ENCODE measurements around the gene IL5. TPM values are rescaled to one million over a fixed set of nuclear protein-coding genes. Genes with fewer than 3 reads are reported as not detected.
A peak's percentile ranks its signal among the peaks of the same experiment; 100 is the strongest.
"Not testable (repeated sequence)": the region's sequence is repeated elsewhere in the genome, so short reads cannot be mapped to it uniquely, and the experiment has no call there.

IL5 gene
- total RNA-seq, 4 donors from 2014 or later, result not detected

DNA sequence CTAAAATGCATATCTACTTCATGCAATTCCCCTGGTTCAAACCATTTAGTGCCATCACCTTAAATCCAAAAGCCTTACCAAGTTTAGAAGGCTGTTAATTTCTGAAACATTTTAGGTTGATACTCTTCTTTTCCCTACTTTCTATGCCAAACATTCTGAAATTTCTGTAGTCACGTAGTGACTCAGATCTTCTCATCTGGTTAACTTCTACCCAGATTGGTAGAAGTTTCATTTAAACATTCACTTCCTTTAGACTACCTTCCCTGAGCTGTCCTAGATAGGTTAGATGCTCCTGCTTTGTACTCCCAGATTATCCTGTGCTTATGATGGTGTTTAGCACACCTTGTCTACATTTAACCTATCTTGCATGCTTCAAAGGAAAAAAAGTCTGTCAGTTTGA lies 23.3 kb upstream of the IL5 start:
- DNase-seq (ENCODE audit: low spot score), result no peak
- ATAC-seq (ENCODE audit: low FRiP score), result no peak
- TF ChIP-seq CTCF (IDR thresholded peaks at IDR 0.05), result no peak

GRCh38 chr5:132564555-132564954 lies 21.2 kb upstream of the IL5 start:
- not testable (repeated sequence) for DNase-seq (ENCODE audit: low spot score); ATAC-seq (ENCODE audit: low FRiP score)

GRCh38 chr5:132561601-132562000 lies 18.3 kb upstream of the IL5 start:
- no peak for TF ChIP-seq CTCF (IDR thresholded peaks at IDR 0.05)
- no peak for ATAC-seq (ENCODE audit: low FRiP score)
- no peak for DNase-seq (ENCODE audit: low spot score)

DNA sequence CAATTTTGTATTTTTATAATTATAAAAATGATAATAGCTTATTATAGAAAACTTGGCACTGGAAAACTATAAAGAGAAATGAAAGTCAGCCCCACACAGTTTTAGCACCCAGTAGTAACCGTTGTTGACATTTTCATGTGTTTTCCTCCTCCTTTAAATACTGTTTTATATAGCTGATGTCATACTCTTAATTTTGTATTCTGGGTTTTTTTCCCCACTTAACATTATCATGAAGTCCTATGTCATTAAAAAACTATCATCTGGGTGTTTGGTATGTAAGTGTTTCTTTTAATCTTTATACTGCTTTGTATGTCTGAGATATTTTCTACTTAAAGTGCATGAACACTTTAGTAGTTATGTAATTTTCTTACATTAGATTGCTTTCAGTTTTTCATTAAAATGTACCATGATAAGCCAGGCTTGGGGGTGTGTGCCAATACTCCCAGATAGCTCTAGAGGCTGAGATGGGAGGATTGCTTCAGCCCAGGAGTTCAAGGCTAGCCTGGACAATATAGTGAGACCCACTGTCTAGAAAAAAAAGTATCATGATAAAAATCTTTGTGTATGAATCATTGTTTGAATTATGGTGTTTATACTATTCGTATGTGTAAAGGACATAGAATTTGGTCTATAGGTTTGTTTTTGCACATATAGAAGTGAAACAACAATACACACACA lies 16.2 kb upstream of the IL5 start:
- no peak for DNase-seq (ENCODE audit: low spot score)
- no peak for ATAC-seq (ENCODE audit: low FRiP score)
- no peak for TF ChIP-seq CTCF (IDR thresholded peaks at IDR 0.05)

DNA sequence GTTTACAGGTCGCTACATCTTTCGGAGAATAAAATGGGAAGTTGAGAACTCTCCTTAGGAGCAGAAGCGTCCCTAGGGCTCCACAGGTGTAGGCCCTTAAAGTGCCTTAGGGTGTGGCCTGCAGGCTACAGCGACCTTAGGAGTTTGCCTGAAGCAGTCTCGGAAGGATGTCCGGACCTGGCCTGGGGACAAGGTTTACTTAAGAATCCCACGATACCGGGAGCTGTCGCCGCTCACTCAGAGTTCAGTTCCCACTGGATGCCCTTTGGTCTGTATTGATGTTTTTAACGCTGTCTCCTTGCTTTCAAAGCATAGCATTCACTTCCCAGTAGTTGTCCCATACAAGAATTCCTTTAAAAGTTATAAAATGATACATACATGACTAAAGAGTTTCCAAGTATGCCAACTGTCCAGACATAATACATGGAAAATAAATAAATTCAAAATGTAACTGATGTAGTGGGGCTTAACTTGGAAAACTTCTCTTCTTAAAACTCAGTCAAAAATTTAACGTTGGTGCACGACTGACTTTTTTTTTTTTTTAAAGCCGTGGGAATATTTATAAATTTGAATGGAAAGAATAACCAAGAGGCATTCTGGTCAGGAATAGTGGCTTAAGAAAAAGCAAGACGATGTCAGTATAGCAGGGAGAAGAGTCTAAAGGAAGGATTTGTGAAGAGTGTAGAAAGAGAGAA lies 14.3 kb upstream of the IL5 start:
- no peak for TF ChIP-seq CTCF (IDR thresholded peaks at IDR 0.05)
- ATAC-seq (ENCODE audit: low FRiP score) (peak; percentile 47), DNase-seq (ENCODE audit: low spot score) (peak; percentile 23)

DNA sequence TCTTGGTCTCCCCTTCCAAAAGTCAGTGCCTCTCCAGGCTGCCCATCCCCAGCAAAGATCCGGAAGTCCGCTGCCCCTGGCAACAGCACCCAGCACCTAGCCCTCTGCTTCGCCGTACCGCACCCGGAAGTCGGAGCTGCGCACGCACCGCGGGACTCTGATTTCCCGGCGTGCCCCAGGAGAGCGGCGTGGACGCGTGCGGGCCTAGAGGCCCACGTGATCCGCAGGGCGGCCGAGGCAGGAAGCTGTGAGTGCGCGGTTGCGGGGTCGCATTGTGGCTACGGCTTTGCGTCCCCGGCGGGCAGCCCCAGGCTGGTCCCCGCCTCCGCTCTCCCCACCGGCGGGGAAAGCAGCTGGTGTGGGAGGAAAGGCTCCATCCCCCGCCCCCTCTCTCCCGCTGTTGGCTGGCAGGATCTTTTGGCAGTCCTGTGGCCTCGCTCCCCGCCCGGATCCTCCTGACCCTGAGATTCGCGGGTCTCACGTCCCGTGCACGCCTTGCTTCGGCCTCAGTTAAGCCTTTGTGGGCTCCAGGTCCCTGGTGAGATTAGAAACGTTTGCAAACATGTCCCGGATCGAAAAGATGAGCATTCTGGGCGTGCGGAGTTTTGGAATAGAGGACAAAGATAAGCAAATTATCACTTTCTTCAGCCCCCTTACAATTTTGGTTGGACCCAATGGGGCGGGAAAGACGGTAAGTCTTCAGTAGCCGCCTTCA lies 13.6 kb upstream of the IL5 start, which contains the start of gene RAD50:
RAD50 (plus strand) TSS at position 215 of the 715 bp plus-strand sequence; CDS start at position 563, 348 bp downstream.
- DNase-seq (ENCODE audit: low spot score) (peak; percentile 85), ATAC-seq (ENCODE audit: low FRiP score) (peak; percentile 100)
- TF ChIP-seq CTCF (IDR thresholded peaks at IDR 0.05), result no peak

DNA sequence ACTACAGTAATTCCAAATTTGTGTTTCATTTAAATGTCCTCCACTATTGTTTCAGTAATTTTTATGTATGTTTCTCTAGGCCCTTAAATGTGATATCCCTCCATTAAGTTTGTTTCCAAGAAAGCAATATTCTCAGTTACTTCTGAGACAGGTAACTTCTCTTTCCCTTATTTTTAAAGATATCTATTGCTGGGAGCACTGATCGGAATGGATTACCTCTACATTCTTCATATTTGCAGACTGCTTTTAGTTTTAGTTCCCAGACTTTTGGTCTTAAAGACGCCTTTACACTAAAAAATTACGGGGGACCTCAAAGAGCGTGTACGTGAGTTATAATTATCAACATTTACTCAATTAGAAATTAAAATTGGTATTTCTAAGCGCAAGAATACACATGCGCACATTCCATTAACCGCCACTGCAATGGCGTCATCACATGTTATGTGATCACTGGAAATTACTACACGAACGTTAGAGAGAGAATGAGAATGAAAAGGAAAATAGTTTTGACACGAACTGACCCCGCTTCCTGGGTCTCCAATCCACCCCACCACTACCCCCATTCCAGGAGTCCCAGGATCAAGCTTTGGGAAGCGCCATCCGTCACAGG lies 12.9 kb upstream of the IL5 start:
- peak; percentile 51 for ATAC-seq (ENCODE audit: low FRiP score)
- no peak for TF ChIP-seq CTCF (IDR thresholded peaks at IDR 0.05)
- no peak for DNase-seq (ENCODE audit: low spot score)
